Measurements from ENCODE around the gene POU6F2.

Gene POU6F2

DNA sequence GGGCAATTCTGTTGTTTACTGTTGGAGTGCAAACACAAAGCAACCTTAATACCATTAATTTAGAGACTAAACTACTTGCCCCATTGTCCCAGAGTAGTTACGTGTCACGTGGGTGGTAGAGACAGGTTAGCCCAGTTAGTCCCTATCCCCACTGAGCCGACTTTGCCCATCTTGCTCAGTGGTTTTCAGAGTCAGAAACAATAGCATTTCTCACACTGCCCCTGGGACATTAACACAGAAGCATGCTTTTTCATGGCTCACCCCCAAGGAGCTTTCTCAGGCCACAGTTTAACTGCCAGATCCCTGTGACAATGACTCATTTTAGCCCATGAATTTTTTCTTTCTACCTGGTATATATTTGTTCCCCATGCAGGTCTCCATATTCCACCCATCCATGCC is 271.0 kb downstream of the POU6F2 start:
- DNase-seq = no peak

DNA sequence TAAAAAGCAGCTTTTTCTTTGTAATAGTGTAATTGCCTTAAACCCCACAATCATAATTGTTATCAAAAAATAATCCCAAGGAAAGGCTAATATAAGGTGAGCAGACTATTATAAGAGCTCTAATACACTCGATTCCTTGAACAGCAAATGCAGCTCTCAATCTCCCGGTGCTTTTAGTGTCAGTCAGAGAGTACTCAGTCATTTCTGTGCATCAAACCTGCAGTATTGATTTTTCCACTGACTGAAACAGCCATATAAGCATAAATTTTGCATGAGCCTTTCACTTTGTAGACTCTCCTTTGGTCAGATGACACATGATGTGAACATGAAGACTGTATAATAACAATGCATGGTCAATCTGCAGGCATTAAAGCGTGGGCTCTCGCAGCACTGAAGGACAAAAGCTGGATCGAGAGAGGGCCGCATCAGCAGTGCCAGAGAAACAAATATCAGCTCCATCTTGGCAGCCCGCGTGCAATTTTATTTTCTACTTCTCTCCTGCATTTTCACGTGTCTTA is 272.0 kb downstream of the POU6F2 start:
- DNase-seq = no peak

- no peak for DNase-seq
Measured at GRCh38 chr7:39252916-39253315, 275.2 kb downstream of the POU6F2 start.

DNA sequence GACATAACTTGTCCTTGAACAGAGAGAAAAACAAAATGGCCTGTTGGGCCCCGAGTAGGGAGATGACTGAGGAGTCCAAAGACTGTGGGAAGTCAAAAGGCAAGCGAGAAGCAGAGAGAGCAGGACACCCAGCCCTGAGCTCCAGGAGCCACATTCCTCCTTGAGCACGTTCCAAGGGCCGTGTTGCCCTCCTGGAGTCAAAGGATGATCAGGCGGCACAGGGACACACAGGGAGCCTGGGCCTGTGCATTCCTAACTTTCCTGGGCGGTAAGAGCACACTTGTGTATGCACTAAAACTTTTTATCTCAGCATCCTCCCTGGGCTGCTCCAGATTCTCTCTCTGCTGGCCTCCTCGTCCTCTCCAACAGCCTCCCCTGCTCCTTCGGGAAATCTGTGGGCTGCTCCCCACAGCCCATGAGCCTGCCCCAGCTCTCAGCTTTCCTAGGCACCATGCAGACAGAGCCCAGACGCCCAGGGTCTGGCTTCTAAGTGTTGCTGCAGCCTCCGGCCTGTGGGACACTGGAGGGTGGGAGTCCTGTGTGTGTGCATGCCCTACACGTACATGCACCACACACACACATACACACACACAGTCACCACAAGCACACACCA is 281.8 kb downstream of the POU6F2 start:
- no peak for DNase-seq

DNA sequence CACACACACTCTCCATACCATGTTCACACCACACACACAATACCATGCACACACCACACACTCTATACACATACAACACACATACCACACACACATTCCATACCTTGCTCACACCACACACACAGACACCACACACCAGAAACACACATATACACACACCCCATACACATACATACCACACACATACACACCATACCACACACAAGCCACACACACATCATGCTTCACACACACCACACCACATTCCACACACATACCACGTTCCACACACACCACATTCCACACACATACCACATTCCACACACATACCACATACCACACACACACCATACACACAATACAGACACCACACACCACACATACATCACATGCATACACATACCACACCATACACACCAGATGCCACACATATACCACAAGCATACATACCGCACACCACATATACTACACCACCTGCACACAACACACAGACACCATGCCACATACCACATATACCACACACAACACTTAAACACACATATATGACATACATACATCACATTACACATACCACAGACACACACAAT is 282.7 kb downstream of the POU6F2 start:
- no peak for DNase-seq

- no peak for DNase-seq
Measured at GRCh38 chr7:39261771-39262170, 284.1 kb downstream of the POU6F2 start.

DNA sequence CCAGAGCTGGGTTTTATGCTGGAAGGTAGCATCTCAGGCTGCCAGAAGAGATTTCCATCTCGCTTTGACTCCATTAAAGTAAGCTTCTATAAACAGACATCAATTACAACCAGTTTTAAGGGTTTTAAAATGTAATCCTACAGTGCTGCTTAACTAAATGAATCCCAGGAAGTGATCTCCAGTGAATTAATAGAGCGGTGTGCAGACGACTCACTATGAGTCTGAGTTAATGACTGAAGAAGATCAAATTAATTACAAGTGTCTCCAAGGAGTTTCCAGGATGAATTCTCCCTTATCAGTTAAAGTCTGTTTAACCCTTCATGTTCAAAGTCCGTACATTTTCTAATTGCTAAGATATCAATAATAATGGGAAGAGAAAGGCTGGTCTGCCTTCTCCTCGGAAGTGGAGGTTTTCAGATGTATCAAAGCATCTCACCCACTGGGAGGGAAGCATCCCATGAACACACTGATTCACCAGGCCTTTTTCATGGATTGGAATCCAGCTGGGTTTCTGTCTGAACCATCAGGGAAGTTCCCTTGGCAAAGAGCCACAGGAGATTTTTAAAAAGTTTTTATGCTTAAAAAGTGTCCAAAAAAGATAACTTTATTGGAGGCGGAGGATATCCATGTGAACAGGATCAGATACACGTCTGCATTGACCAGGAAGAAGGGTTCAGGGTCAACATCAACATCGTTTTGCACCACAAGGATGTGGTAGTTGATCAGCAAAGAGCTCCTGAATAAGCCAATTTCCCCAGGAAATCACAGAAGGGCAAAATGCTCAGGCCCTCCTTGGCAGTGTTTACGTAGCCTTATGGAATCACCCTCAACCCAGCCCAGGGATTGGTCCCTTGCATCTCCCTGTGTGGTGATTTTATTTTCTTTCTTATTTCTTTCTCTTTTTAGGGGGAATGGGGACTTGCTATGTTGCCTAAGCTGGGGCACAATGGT is 288.2 kb downstream of the POU6F2 start:
- no peak for DNase-seq

- DNase-seq = no peak
Measured at GRCh38 chr7:39269034-39269433, 291.3 kb downstream of the POU6F2 start.

DNA sequence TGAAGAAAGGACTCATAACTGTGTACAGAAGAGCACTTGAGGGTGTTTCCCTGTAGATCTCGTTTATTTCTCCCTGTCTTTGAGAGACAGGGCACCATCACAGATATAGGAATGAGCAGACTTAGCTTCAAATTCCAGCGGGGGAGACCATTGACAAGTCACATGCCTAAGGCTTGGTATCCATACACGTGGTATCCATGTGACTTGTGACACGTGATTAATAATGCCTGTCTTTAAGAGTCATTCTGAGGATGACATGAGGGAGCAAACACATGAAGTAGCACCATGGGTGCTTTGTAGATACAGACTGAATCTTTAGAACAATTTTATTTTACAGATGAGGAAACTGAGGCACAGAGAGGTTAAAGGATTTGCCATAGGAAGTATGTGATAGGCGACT is 292.3 kb downstream of the POU6F2 start:
- DNase-seq = no peak

DNA sequence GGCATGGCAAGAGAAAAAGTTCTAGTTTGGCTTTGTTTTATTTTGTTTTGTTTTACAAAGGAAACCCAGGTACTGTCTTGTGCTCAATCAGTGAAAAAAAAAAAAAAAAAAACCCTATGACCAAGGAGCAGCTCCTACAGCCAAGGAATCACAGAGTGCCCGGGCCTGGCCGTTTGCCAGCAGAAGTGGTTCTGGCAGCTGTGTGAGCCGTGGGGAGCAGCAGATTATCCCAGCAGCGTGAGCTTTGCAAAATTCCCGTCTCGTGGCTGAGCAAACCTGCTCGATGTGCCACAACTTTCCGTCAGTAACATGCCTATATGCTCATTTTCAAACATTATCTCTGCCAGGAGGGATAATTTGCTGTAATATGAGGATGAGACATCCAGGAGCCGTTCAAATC is 293.7 kb downstream of the POU6F2 start:
- DNase-seq = peak in 36 of 51 donors; percentile 1 to 64 (median 26)

- DNase-seq = no peak
Measured at GRCh38 chr7:39272111-39272510, 294.4 kb downstream of the POU6F2 start.

GRCh38 chr7:39272691-39273090 is 295.0 kb downstream of the POU6F2 start:
- no peak for DNase-seq

DNA sequence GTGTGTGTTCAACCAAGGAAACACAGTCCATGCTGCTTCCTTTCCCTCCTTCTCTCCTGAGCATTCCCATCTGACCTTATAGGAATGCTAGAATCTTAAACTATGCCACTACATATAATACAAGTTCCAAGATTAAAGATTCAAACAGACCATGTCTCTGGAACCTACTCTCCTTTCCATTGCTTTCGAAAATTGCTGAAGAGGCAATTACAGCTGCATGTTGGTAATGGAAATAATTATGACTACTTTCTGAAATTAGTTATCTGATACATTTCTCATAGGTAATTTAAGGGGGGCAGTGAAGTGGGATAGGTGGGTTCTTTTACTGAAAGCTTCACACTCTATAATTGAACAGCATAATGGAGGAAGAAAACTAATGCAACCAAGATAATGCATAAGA is 302.6 kb downstream of the POU6F2 start:
- DNase-seq = no peak

DNA sequence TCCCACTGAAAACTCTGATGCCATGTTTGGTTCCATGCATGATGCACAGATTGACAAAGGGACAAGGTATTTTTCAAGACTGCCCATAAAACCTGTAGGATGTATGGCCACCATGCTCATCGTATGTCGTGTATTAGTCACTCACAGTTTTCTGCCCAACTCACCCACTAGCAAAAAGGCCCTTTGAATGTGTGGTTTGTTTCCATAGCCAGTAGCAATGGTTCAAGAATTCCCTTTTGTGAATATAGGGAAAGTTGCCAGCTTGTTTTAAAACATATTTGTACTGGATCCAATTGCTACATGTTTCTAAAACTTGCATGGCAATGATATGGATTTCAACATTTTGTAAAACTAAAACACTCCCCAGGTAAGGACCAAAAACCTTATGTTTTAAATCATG is 307.5 kb downstream of the POU6F2 start:
- no peak for DNase-seq

DNA sequence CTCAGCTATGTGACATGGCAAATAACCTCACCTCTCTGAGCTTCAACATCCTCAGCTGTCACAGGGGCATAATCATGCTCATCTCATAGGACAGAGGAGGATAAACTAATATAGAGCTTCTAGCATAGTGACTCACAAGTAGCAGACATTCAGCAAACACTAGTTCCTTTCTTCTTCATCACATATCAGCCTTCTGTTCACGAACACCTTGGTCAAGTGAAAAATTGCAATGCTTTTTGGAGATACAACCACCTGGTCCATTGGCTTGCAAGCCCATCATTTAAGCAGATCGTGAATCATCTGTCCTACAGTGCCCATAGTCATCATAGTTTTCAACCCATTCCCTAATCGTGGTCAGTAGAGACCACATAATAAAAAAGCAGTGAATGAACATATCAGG is 310.6 kb downstream of the POU6F2 start:
- no peak for DNase-seq

GRCh38 chr7:39291628-39292410 is 314.1 kb downstream of the POU6F2 start:
- DNase-seq = no peak

GRCh38 chr7:39293056-39293823 is 315.5 kb downstream of the POU6F2 start:
- no peak for DNase-seq

- DNase-seq = no peak
Measured at GRCh38 chr7:39294022-39294421, 316.3 kb downstream of the POU6F2 start.

- DNase-seq = no peak
Measured at GRCh38 chr7:39295796-39296195, 318.1 kb downstream of the POU6F2 start.

DNA sequence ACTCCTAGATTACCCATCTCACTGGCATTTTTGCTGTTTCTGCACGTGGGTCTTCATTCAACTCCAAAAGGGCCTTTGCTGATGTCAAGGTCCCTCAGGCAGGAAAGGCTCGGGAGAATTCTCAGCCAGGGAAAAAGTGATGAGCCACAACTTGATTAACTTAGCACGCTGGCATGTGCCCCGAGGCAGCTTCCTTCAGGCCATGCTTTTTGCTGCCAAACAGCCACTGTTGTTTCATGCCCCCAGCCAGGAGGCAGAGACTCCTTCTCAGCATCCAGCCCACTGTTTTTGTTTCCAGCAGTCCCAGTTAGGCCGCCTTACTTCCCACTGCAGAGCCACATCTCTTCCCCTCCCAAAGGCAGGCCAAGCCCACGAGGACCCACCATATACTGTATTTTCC is 322.0 kb downstream of the POU6F2 start:
- DNase-seq = peak in 1 of 51 donors; percentile 2

GRCh38 chr7:39300276-39300675 is 322.6 kb downstream of the POU6F2 start:
- DNase-seq = no peak

All from hypothalamus (tissue), 51 donors.